Lung (tissue), 12 donors: ENCODE results near the gene TFDP1. TPM values are rescaled to one million over a fixed set of nuclear protein-coding genes. Genes with fewer than 3 reads are reported as not detected.

Experiments used
- ATAC-seq: fragments of 200-7000 bp; cut with Tn5 transposase; one replicate; pipeline ENCODE4 v1.9.1; 2020; ENCODE audit warnings: moderate number of reproducible peaks; ENCODE audit not compliant: insufficient read depth, low FRiP score
- DNase-seq, 3 donors: peaks; one replicate each; pipeline ENCODE4 v3.0.0-alpha.2; 2013 to 2017
- H3K27ac ChIP-seq, 2 donors: one replicate each; pipeline ENCODE4 v1.5.1; 2013; ENCODE audit warnings: mild to moderate bottlenecking in 2 of 2, moderate library complexity in 2 of 2, control low read depth in 1 of 2, inconsistent platforms in 1 of 2, low read depth in 1 of 2, low read length in 1 of 2
- H3K27me3 ChIP-seq, 3 donors: one replicate each; pipeline ENCODE4 v1.5.1; 2013; ENCODE audit warnings: low read length in 2 of 3; ENCODE audit not compliant: control insufficient read depth in 3 of 3, insufficient read depth in 3 of 3
- H3K36me3 ChIP-seq, 4 donors: one replicate each; pipeline ENCODE4 v1.5.1; 2013; ENCODE audit warnings: low read length in 4 of 4, mild to moderate bottlenecking in 1 of 4, moderate library complexity in 1 of 4; ENCODE audit not compliant: control insufficient read depth in 4 of 4, insufficient read depth in 4 of 4
- H3K4me1 ChIP-seq, 5 donors: one replicate each; pipeline ENCODE4 v1.5.1; 2013; ENCODE audit warnings: low read length in 5 of 5, mild to moderate bottlenecking in 2 of 5, moderate library complexity in 1 of 5; ENCODE audit not compliant: control insufficient read depth in 5 of 5, insufficient read depth in 5 of 5
- H3K4me3 ChIP-seq: one replicate; pipeline ENCODE4 v1.5.1; 2013; ENCODE audit warnings: mild to moderate bottlenecking, control low read depth, moderate library complexity
- H3K9ac ChIP-seq, 2 donors: one replicate each; pipeline ENCODE4 v1.5.1; 2013; ENCODE audit warnings: low read length in 2 of 2, control low read depth in 1 of 2; ENCODE audit not compliant: insufficient read depth in 1 of 2
- H3K9me3 ChIP-seq, 4 donors: one replicate each; pipeline ENCODE4 v1.5.1; 2013; ENCODE audit warnings: low read length in 3 of 4, mild to moderate bottlenecking in 1 of 4, moderate library complexity in 1 of 4; ENCODE audit not compliant: control insufficient read depth in 4 of 4, insufficient read depth in 3 of 4
- CTCF ChIP-seq: IDR thresholded peaks from 2 replicates; pipeline ENCODE4 v1.5.1; 2012; ENCODE audit warnings: mild to moderate bottlenecking; ENCODE audit errors: control extremely low read depth, extremely low read depth
- WGBS, 2 donors: extraction: QIAGEN DNeasy Blood & Tissue Kit; methylation state at CpG; one replicate each; pipeline ENCODE4 v1.1.7; 2013; 5-methylcytosine and 5-hydroxymethylcytosine counted together
- polyA plus RNA-seq, 2 donors: library from polyadenylated mRNA; stranded (reverse); fragments of 200-250 nt; gene quantifications; one replicate each; pipeline ENCODE4 v1.2.1, GENCODE V29; 2013
- total RNA-seq, 2 donors: library from RNA; depleted of rRNA in 1 of 2; stranded (reverse); fragments of >200 nt in 1 of 2; gene quantifications; one replicate each; pipeline ENCODE4 v1.2.1, GENCODE V29; 2014 to 2021
- donor health status: control.
- donor health status: control.
- donor health status: Bipolar disorder and iron deficiency.
- donor health status: healthy.
- donor health status: DM: yes; HTN: yes; CAD: no.

The TFDP1 gene
- total and polyA plus RNA-seq, 4 donors = 19.6 to 44.2 (median 40.3) TPM

- TF ChIP-seq CTCF = no peak
- no peaks in the 10 kb centered on the region for H3K4me1 ChIP-seq
- H3K36me3 ChIP-seq = no peaks in the 10 kb centered on the region
- H3K9ac ChIP-seq = no peak overlapping the region
- ATAC-seq (no peak), DNase-seq (peak in 1 of 3 donors; percentile 3)
- 89 to 92% methylated on average over 25 of the region's 25 CpGs for WGBS, 2 donors
- no peaks in the 10 kb centered on the region for H3K27me3 ChIP-seq
- no peak overlapping the region for H3K4me3 ChIP-seq
- H3K27ac ChIP-seq = no peak overlapping the region
- peaks cover 0 to 3% (median 0%) of the 10 kb centered on the region in 4 donors for H3K9me3 ChIP-seq
These were observed 71.5 kb downstream of the TFDP1 start for GRCh38 chr13:113656003-113656588.

- Histone ChIP-seq H3K9ac (no peak overlapping the region), H3K4me1 (no peaks in the 10 kb centered on the region), H3K9me3 (peaks cover 0 to 3% (median 0%) of the 10 kb centered on the region in 4 donors), H3K4me3 (no peak overlapping the region), H3K27me3 (no peaks in the 10 kb centered on the region), H3K36me3 (no peaks in the 10 kb centered on the region), H3K27ac (no peak overlapping the region)
- DNase-seq (peak in 1 of 3 donors; percentile 10), ATAC-seq (no peak)
- WGBS, 2 donors = 82 to 88% methylated on average over 42 of the region's 42 CpGs
- TF ChIP-seq CTCF = no peak
These were observed 72.5 kb downstream of the TFDP1 start for GRCh38 chr13:113656831-113657671.

GRCh38 chr13:113657851-113658741, 73.5 kb downstream of the TFDP1 start, which contains the start of gene ATP4B:
ATP4B (minus strand) TSS chr13:113658198; CDS start chr13:113658144, 54 bp downstream.
- WGBS, 2 donors = 89 to 90% methylated on average over 41 to 47 of the region's 47 CpGs
- ATAC-seq = no peak
- no peak within 1 kb of the TSS for H3K9ac ChIP-seq
- no peak within 1 kb of the TSS for H3K27ac ChIP-seq
- peaks cover 0 to 3% (median 0%) of the 10 kb centered on the region in 4 donors for H3K9me3 ChIP-seq
- no peaks in the 10 kb centered on the region for H3K27me3 ChIP-seq
- DNase-seq = no peak
- H3K4me1 ChIP-seq = no peaks in the 10 kb centered on the region
- no peaks in the 10 kb centered on the region for H3K36me3 ChIP-seq
- no peak within 1 kb of the TSS for H3K4me3 ChIP-seq
- TF ChIP-seq CTCF = no peak
